DND-41 (cell line): ENCODE measurements around the gene CYP19A1.

Source experiments
- ATAC-seq: fragments of 200-7000 bp; cut with Tn5 transposase; 3 replicates; pipeline ENCODE4 v1.9.1; 2021; ENCODE audit warnings: low read depth; ENCODE audit not compliant: insufficient read depth
- DNase-seq: peaks from one replicate; pipeline ENCODE4 v3.0.0-alpha.2; 2020
- H2AFZ ChIP-seq: 2 replicates; pipeline ENCODE4 v1.6.0; 2012; ENCODE audit warnings: low read depth, low read length
- H3K27ac ChIP-seq: 2 replicates; pipeline ENCODE4 v1.5.1; 2012; ENCODE audit warnings: low read length, inconsistent platforms
- H3K27me3 ChIP-seq: fragments of 200-600 bp; sonication (generic); 2 replicates; pipeline ENCODE4 v1.6.0; 2012; ENCODE audit warnings: low read length, mild to moderate bottlenecking, inconsistent platforms; ENCODE audit not compliant: insufficient read depth, poor library complexity
- H3K36me3 ChIP-seq: 2 replicates; pipeline ENCODE4 v1.5.1; 2012; ENCODE audit warnings: low read length, inconsistent platforms; ENCODE audit not compliant: insufficient read depth
- H3K4me1 ChIP-seq: 2 replicates; pipeline ENCODE4 v1.5.1; 2012; ENCODE audit warnings: mild to moderate bottlenecking, low read length; ENCODE audit not compliant: insufficient read depth
- H3K4me2 ChIP-seq: 2 replicates; pipeline ENCODE4 v1.6.0; 2012; ENCODE audit warnings: mild to moderate bottlenecking, moderate library complexity, low read length, inconsistent platforms; ENCODE audit not compliant: insufficient read depth
- H3K4me3 ChIP-seq, 2 experiments: fragments of 200-600 bp in 1 of 2; shearing (Covaris generic) in 1 of 2; 2 replicates each; pipeline ENCODE4 v1.5.1; 2012 to 2016; ENCODE audit warnings: inconsistent platforms in 2 of 2, low read length in 2 of 2, mild to moderate bottlenecking in 2 of 2, low read depth in 1 of 2, moderate library complexity in 1 of 2
- H3K79me2 ChIP-seq: 2 replicates; pipeline ENCODE4 v1.6.0; 2012; ENCODE audit warnings: low read length, inconsistent platforms; ENCODE audit not compliant: insufficient read depth
- H3K9ac ChIP-seq: 2 replicates; pipeline ENCODE4 v1.6.0; 2012; ENCODE audit warnings: low read depth, mild to moderate bottlenecking, inconsistent platforms, low read length, moderate library complexity
- H3K9me3 ChIP-seq: 2 replicates; pipeline ENCODE4 v1.5.1; 2012; ENCODE audit warnings: low read length, moderate library complexity, mild to moderate bottlenecking, inconsistent platforms; ENCODE audit not compliant: insufficient read depth, severe bottlenecking
- H4K20me1 ChIP-seq: 2 replicates; pipeline ENCODE4 v1.6.0; 2012; ENCODE audit warnings: low read length; ENCODE audit not compliant: insufficient read depth
- CTCF ChIP-seq: IDR thresholded peaks from 2 replicates; pipeline ENCODE4 v1.5.1; 2012; ENCODE audit warnings: borderline replicate concordance, low read length, moderate library complexity, mild to moderate bottlenecking; ENCODE audit not compliant: poor library complexity, severe bottlenecking; ENCODE audit errors: extremely low read depth
- EZH2 ChIP-seq: IDR thresholded peaks from 3 replicates; pipeline ENCODE4 v1.6.1; 2012; ENCODE audit warnings: borderline replicate concordance, low read depth, mild to moderate bottlenecking, moderate library complexity, low read length, inconsistent platforms; ENCODE audit not compliant: severe bottlenecking

Gene CYP19A1

GRCh38 chr15:51368751-51369450, 30.5 kb upstream of the CYP19A1 start:
- H3K36me3 ChIP-seq, result no peaks in the 10 kb centered on the region
- H3K4me2 ChIP-seq, result no peak overlapping the region
- no peaks in the 10 kb centered on the region for H3K27me3 ChIP-seq
- no peak overlapping the region for H2AFZ ChIP-seq
- no peaks in the 10 kb centered on the region for H4K20me1 ChIP-seq
- H3K9me3 ChIP-seq, result no peaks in the 10 kb centered on the region
- no peak overlapping the region for H3K4me3 ChIP-seq
- TF ChIP-seq EZH2 (no peak), CTCF (no peak)
- ATAC-seq (no peak), DNase-seq (no peak)
- H3K4me1 ChIP-seq, result no peaks in the 10 kb centered on the region
- no peak overlapping the region for H3K9ac ChIP-seq
- H3K27ac ChIP-seq, result no peak overlapping the region
- no peaks in the 10 kb centered on the region for H3K79me2 ChIP-seq

GRCh38 chr15:51368307-51368706, 29.9 kb upstream of the CYP19A1 start:
- no peak overlapping the region for H3K4me3 ChIP-seq
- H3K4me2 ChIP-seq, result no peak overlapping the region
- H4K20me1 ChIP-seq, result no peaks in the 10 kb centered on the region
- no peak for TF ChIP-seq CTCF
- TF ChIP-seq EZH2, result no peak
- H2AFZ ChIP-seq, result no peak overlapping the region
- no peaks in the 10 kb centered on the region for H3K27me3 ChIP-seq
- no peaks in the 10 kb centered on the region for H3K79me2 ChIP-seq
- H3K4me1 ChIP-seq, result no peaks in the 10 kb centered on the region
- H3K27ac ChIP-seq, result no peak overlapping the region
- H3K9ac ChIP-seq, result no peak overlapping the region
- H3K36me3 ChIP-seq, result no peaks in the 10 kb centered on the region
- no peaks in the 10 kb centered on the region for H3K9me3 ChIP-seq
- DNase-seq (no peak), ATAC-seq (no peak)

- DNase-seq (no peak), ATAC-seq (no peak)
- H3K4me1 ChIP-seq, result no peaks in the 10 kb centered on the region
- no peaks in the 10 kb centered on the region for H4K20me1 ChIP-seq
- TF ChIP-seq CTCF, result no peak
- no peak for TF ChIP-seq EZH2
- H3K9me3 ChIP-seq, result no peaks in the 10 kb centered on the region
- H3K27me3 ChIP-seq, result no peaks in the 10 kb centered on the region
- no peak overlapping the region for H2AFZ ChIP-seq
- no peaks in the 10 kb centered on the region for H3K79me2 ChIP-seq
- H3K36me3 ChIP-seq, result no peaks in the 10 kb centered on the region
- H3K9ac ChIP-seq, result no peak overlapping the region
- H3K4me2 ChIP-seq, result no peak overlapping the region
- H3K27ac ChIP-seq, result no peak overlapping the region
- no peak overlapping the region for H3K4me3 ChIP-seq
Observed at GRCh38 chr15:51367322-51367976, 29.1 kb upstream of the CYP19A1 start.
